Measurements from ENCODE around the gene COL18A1.

The COL18A1 gene

GRCh38 chr21:45470773-45471524 lies 66.0 kb downstream of the COL18A1 start:
- no peak for DNase-seq

- no peak for DNase-seq
These were observed 66.7 kb downstream of the COL18A1 start for GRCh38 chr21:45471525-45472221.

GRCh38 chr21:45472445-45473365 lies 67.7 kb downstream of the COL18A1 start:
- DNase-seq = no peak

- no peak for DNase-seq
These were observed 68.7 kb downstream of the COL18A1 start for GRCh38 chr21:45473496-45474322.

GRCh38 chr21:45474323-45474950 lies 69.5 kb downstream of the COL18A1 start:
- DNase-seq = no peak

- no peak for DNase-seq
These were observed 70.2 kb downstream of the COL18A1 start for GRCh38 chr21:45475004-45475685.

- DNase-seq = no peak
These were observed 71.0 kb downstream of the COL18A1 start for GRCh38 chr21:45475797-45476570.

- DNase-seq = no peak
These were observed 71.6 kb downstream of the COL18A1 start for GRCh38 chr21:45476582-45476981.

- no peak for DNase-seq
These were observed 72.5 kb downstream of the COL18A1 start for GRCh38 chr21:45477176-45478114.

GRCh38 chr21:45478115-45478801 lies 73.3 kb downstream of the COL18A1 start:
- peak; percentile 85 for DNase-seq

GRCh38 chr21:45478816-45479669 lies 74.1 kb downstream of the COL18A1 start:
- DNase-seq = no peak

- no peak for DNase-seq
These were observed 75.0 kb downstream of the COL18A1 start for GRCh38 chr21:45479691-45480675.

GRCh38 chr21:45480701-45481500 lies 75.9 kb downstream of the COL18A1 start:
- no peak for DNase-seq

GRCh38 chr21:45481566-45481965 lies 76.6 kb downstream of the COL18A1 start:
- no peak for DNase-seq
